Vagina (tissue), 2 donors: ENCODE data around the gene DBF4B. TPM values are rescaled to one million over a fixed set of nuclear protein-coding genes. Genes with fewer than 3 reads are reported as not detected.
"Not testable (repeated sequence)": the region's sequence is repeated elsewhere in the genome, so short reads cannot be mapped to it uniquely, and the experiment has no call there.

Experiments
- DNase-seq, 2 donors: peaks; one replicate each; pipeline ENCODE4 v3.0.0-alpha.2; 2017; ENCODE audit errors: extremely low spot score in 2 of 2
- H3K27ac ChIP-seq: fragments of 200-600 bp; sonication (generic); one replicate; pipeline ENCODE4 v1.5.1; 2019
- H3K27me3 ChIP-seq: fragments of 200-600 bp; sonication (generic); one replicate; pipeline ENCODE4 v1.5.1; 2019
- H3K36me3 ChIP-seq, 2 donors: fragments of 200-600 bp; sonication (generic); one replicate each; pipeline ENCODE4 v1.5.1; 2017 to 2019
- H3K4me1 ChIP-seq: fragments of 200-600 bp; sonication (generic); one replicate; pipeline ENCODE4 v1.5.1; 2019
- H3K4me3 ChIP-seq, 2 donors: fragments of 200-600 bp; sonication (generic); 1 replicate in 1 of 2; 2 replicates in 1 of 2; pipeline ENCODE4 v1.5.1; 2016 to 2019
- H3K9me3 ChIP-seq: fragments of 200-600 bp; sonication (generic); one replicate; pipeline ENCODE4 v1.5.1; 2019
- CTCF ChIP-seq, 3 experiments: fragments of 450-650 bp in 2 of 3; fragments of 200-600 bp in 1 of 3; sonication (generic) in 1 of 3; IDR thresholded peaks; one replicate each; pipeline ENCODE4 v1.5.1; 2017 to 2019; ENCODE audit warnings: antibody characterized with exemption in 3 of 3, mild to moderate bottlenecking in 2 of 3, moderate library complexity in 2 of 3
- POLR2A ChIP-seq, 2 donors: fragments of 450-650 bp; IDR thresholded peaks; one replicate each; pipeline ENCODE4 v1.6.1; 2017; ENCODE audit warnings: antibody characterized with exemption in 2 of 2, mild to moderate bottlenecking in 2 of 2, moderate library complexity in 2 of 2
- POLR2AphosphoS5 ChIP-seq, 2 donors: sonication (generic); formaldehyde crosslinking; IDR thresholded peaks; one replicate each; pipeline ENCODE4 v1.9.0; 2017; ENCODE audit warnings: antibody characterized with exemption in 2 of 2, mild to moderate bottlenecking in 2 of 2, low read depth in 1 of 2; ENCODE audit not compliant: insufficient read depth in 1 of 2
- intact Hi-C: fragments of 100-400 bp; cut with DNase I; formaldehyde crosslinking; loops from one replicate; pipeline ENCODE4 v1.15.1; 2023
- total RNA-seq: library from RNA; depleted of rRNA; stranded (reverse); fragments of >200 nt; gene quantifications from one replicate; pipeline ENCODE4 v1.2.3, GENCODE V29; 2016

The DBF4B gene
- total RNA-seq, 1 donor from 2014 or later = 4.7 TPM

GRCh38 chr17:44688200-44688599 is 20.3 kb upstream of the DBF4B start:
- TF ChIP-seq POLR2A (IDR thresholded peaks at IDR 0.05) (no peak), POLR2AphosphoS5 (IDR thresholded peaks at IDR 0.05; ENCODE audit: insufficient read depth in 1 of 2, low read depth in 1 of 2) (no peak), CTCF (IDR thresholded peaks at IDR 0.05) (no peak)
- H3K27ac ChIP-seq = no peak overlapping the region
- no peaks in the 10 kb centered on the region for H3K9me3 ChIP-seq
- intact Hi-C loops = no loop called here
- no peak for DNase-seq
- H3K27me3 ChIP-seq = no peaks in the 10 kb centered on the region
- peaks cover 0 to 6% of the 10 kb centered on the region in 2 donors for H3K36me3 ChIP-seq
- H3K4me1 ChIP-seq = peaks cover 20% of the 10 kb centered on the region
- no peak overlapping the region for H3K4me3 ChIP-seq

- TF ChIP-seq POLR2A (IDR thresholded peaks at IDR 0.05) (no peak), CTCF (IDR thresholded peaks at IDR 0.05) (no peak), POLR2AphosphoS5 (IDR thresholded peaks at IDR 0.05; ENCODE audit: insufficient read depth in 1 of 2, low read depth in 1 of 2) (no peak)
- H3K27ac ChIP-seq = peak overlapping the region; percentile 84
- intact Hi-C loops = no loop called here
Measured at GRCh38 chr17:44688675-44689476, 19.6 kb upstream of the DBF4B start.

GRCh38 chr17:44689477-44690217 is 18.8 kb upstream of the DBF4B start, which contains the start of gene CCDC43:
CCDC43 (minus strand) TSS chr17:44689776; CDS start chr17:44689753, 23 bp downstream.
- TF ChIP-seq POLR2A (IDR thresholded peaks at IDR 0.05) (peak in 1 of 2 donors; percentile 24), POLR2AphosphoS5 (IDR thresholded peaks at IDR 0.05; ENCODE audit: insufficient read depth in 1 of 2, low read depth in 1 of 2) (peak; percentile 82 to 85), CTCF (IDR thresholded peaks at IDR 0.05) (no peak)
- Histone ChIP-seq H3K27me3 (no peaks in the 10 kb centered on the region), H3K4me3 (peak within 1 kb of the TSS; percentile 52 to 83), H3K36me3 (peaks cover 0 to 5% of the 10 kb centered on the region in 2 donors), H3K27ac (peak within 1 kb of the TSS; percentile 84), H3K9me3 (no peaks in the 10 kb centered on the region), H3K4me1 (peaks cover 20% of the 10 kb centered on the region)
- peak in 1 of 2 donors; percentile 89 for DNase-seq
- intact Hi-C loops = no loop called here

More at GRCh38 chr17:44688675-44689476, 19.6 kb upstream of the DBF4B start:
- H3K27me3 ChIP-seq = no peaks in the 10 kb centered on the region
- no peak for DNase-seq
- H3K9me3 ChIP-seq = no peaks in the 10 kb centered on the region
- H3K36me3 ChIP-seq = peaks cover 0 to 6% of the 10 kb centered on the region in 2 donors
- H3K4me3 ChIP-seq = peak overlapping the region; percentile 52 to 83
- peaks cover 20% of the 10 kb centered on the region for H3K4me1 ChIP-seq

DNA sequence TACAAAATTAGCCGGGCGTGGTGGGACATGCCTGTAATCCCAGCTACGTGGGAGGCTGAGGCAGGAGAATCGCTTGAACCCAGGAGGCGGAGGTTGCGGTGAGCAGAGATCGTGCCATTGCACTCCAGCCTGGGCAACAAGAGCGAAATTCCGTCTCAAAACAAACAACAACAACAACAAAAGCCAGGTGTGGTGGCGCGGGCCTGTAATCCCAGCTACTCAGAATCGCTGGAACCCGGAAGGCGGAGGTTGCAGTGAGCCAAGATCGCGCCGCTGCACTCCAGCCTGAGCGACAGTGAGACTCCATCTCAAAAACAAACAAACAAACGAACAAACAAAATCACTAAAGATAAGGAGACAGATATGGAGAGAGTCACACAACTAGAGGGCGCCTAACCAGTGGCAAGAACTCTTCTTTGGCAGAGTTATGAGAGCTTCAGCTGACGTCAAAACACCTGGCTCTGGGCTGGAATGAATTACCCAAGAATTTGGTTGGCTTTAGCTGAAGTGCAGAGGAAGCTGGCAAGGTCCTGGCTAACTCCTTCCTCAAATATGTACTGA is 17.6 kb upstream of the DBF4B start:
- H3K36me3 ChIP-seq, H3K9me3 ChIP-seq, H3K27me3 ChIP-seq, H3K27ac ChIP-seq, DNase-seq, intact Hi-C loops: not testable (repeated sequence)
- H3K4me3 ChIP-seq = peak overlapping the region in 1 of 2 donors; percentile 52
- H3K4me1 ChIP-seq = peaks cover 20% of the 10 kb centered on the region

GRCh38 chr17:44693609-44694008 is 14.9 kb upstream of the DBF4B start:
- no peak overlapping the region for H3K27ac ChIP-seq
- H3K36me3 ChIP-seq = no peaks in the 10 kb centered on the region
- intact Hi-C loops = no loop called here
- H3K27me3 ChIP-seq = no peaks in the 10 kb centered on the region
- TF ChIP-seq POLR2A (IDR thresholded peaks at IDR 0.05) = no peak
- TF ChIP-seq CTCF (IDR thresholded peaks at IDR 0.05) = no peak
- TF ChIP-seq POLR2AphosphoS5 (IDR thresholded peaks at IDR 0.05; ENCODE audit: insufficient read depth in 1 of 2, low read depth in 1 of 2) = no peak
- H3K4me3 ChIP-seq = no peak overlapping the region
- H3K9me3 ChIP-seq = no peaks in the 10 kb centered on the region
- DNase-seq = no peak
- peaks cover 18% of the 10 kb centered on the region for H3K4me1 ChIP-seq

GRCh38 chr17:44700288-44700687 is 8.2 kb upstream of the DBF4B start:
- H3K27ac ChIP-seq, H3K4me3 ChIP-seq, H3K4me1 ChIP-seq, DNase-seq, intact Hi-C loops, H3K36me3 ChIP-seq, H3K27me3 ChIP-seq, H3K9me3 ChIP-seq: not testable (repeated sequence)
